ENCODE data around the gene ARHGEF1. TPM values are rescaled to one million over a fixed set of nuclear protein-coding genes. Genes with fewer than 3 reads are reported as not detected.
A peak's percentile ranks its signal among the peaks of the same experiment; 100 is the strongest.
"Not testable (repeated sequence)": the region's sequence is repeated elsewhere in the genome, so short reads cannot be mapped to it uniquely, and the experiment has no call there.

ARHGEF1 gene
- total RNA-seq, 2 experiments from 2014 or later: 515 to 537 TPM

DNA sequence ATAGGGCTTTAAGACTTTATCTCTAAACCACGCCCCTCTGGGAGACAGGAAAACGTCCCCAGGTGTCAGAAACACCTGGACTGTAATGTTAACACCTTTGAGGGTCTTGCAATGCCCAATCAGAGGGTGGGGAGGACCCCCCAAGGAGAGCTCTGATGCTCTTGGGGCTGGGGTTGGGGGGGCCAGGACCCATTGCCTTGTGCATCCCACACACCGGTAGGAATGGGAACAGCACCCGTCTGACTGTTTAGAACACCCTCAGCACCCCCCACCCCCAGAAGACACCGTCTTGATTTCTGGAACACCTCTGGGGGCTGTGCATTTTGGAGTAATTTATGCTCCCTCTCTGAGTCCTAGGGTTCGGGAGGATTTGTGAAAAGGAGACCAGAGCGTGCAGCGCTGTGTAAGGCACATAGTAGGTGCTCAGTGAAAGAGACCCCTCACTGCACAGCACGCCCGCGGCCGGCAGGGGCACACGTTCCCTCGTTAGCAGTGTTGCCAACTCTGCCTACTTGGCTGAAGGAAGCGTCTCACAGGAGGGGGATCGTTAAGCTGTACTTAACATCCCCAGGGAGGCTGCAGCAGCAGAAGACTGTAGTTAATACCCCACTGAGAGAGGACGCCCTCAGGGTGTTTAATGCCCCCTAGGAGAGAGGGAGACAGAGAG, 48.1 kb downstream of the ARHGEF1 start:
- Mint-ChIP-seq H3K4me3 (no peak overlapping the region), H3K9me3 (ENCODE audit: insufficient read depth) (no peaks in the 10 kb centered on the region), H3K27ac (no peak overlapping the region), H3K36me3 (ENCODE audit: low read depth) (no peaks in the 10 kb centered on the region), H3K4me1 (ENCODE audit: low read depth) (peaks cover 35% of the 10 kb centered on the region), H3K27me3 (ENCODE audit: low read depth) (peaks cover 43% of the 10 kb centered on the region)
- DNase-seq: no peak
- CTCF ChIA-PET: interaction anchor here (0.6 to 1.9 kb wide), 8 partner anchors 14 to 104 kb away, joined by 3 to 6 read pairs (median 4); partner anchors contain the start of gene RPS19
- no peak for ATAC-seq
- POLR2A ChIA-PET: interaction anchor here (0.6 to 0.9 kb wide), 2 partner anchors 14 to 23 kb away, joined by 3 read pairs; no protein-coding TSS in a partner anchor

DNA sequence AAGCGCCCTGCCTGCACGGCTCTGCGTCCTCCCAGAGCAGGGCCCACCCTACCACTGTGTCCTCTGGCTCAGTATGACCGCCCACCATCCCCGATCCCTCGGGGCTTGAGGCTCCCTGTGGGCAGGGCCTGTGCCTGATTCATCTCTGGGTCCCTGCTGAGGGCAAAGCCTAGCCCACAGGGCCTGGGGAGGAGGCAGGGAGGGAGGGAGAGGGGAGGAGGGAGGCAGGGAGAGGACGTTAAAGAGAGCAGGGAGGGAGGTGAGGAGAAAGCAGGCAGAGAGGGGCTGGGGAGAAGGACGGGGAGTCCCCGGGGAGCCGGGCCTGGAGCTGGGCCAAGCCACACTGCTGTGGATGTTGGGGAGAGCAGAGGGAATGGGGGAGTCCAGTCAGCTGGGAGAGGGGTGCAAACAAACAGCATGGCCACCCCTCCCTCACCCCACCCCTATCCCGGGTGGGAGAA, 49.3 kb downstream of the ARHGEF1 start:
- Mint-ChIP-seq H3K27ac (no peak overlapping the region), H3K27me3 (ENCODE audit: low read depth) (peaks cover 50% of the 10 kb centered on the region), H3K4me1 (ENCODE audit: low read depth) (peaks cover 42% of the 10 kb centered on the region), H3K9me3 (ENCODE audit: insufficient read depth) (no peaks in the 10 kb centered on the region), H3K36me3 (ENCODE audit: low read depth) (no peaks in the 10 kb centered on the region), H3K4me3 (no peak overlapping the region)
- ATAC-seq: no peak
- CTCF ChIA-PET: no interaction called here
- DNase-seq: no peak
- POLR2A ChIA-PET: no interaction called here

DNA sequence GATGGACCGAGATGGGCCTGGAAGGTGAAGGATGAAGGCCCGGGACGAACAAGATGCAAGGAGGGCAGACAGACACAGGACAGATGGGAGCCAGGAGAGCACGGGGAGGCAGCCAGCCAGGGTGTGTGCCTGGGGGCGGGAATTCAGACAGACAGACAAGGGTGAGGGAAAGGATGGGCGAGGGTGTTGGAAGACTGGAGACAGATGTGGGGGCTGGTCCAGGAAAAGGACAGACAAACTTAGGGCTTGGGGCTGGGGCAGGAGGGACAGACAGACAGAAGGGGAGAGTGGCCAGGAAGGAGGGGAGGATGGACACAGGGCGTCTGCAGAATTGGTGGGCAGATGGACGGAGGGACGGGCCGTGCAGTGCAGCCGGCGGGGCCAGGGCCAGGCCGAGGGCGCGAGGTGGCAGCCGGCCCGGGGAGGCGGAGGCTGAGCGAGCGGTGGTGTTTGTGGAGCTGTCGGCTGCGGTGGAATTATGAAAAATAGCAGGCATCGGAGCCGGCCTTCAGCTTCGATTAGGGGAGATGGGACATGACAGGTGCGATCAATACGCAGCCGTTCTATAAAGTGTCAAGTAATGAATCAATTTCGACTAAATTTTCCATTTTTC, 49.8 kb downstream of the ARHGEF1 start:
- DNase-seq: no peak
- POLR2A ChIA-PET: no interaction called here
- ATAC-seq: no peak
- Mint-ChIP-seq H3K36me3 (ENCODE audit: low read depth) (no peaks in the 10 kb centered on the region), H3K4me3 (no peak overlapping the region), H3K9me3 (ENCODE audit: insufficient read depth) (no peaks in the 10 kb centered on the region), H3K4me1 (ENCODE audit: low read depth) (peaks cover 46% of the 10 kb centered on the region), H3K27me3 (ENCODE audit: low read depth) (peaks cover 54% of the 10 kb centered on the region), H3K27ac (no peak overlapping the region)
- CTCF ChIA-PET: no interaction called here

DNA sequence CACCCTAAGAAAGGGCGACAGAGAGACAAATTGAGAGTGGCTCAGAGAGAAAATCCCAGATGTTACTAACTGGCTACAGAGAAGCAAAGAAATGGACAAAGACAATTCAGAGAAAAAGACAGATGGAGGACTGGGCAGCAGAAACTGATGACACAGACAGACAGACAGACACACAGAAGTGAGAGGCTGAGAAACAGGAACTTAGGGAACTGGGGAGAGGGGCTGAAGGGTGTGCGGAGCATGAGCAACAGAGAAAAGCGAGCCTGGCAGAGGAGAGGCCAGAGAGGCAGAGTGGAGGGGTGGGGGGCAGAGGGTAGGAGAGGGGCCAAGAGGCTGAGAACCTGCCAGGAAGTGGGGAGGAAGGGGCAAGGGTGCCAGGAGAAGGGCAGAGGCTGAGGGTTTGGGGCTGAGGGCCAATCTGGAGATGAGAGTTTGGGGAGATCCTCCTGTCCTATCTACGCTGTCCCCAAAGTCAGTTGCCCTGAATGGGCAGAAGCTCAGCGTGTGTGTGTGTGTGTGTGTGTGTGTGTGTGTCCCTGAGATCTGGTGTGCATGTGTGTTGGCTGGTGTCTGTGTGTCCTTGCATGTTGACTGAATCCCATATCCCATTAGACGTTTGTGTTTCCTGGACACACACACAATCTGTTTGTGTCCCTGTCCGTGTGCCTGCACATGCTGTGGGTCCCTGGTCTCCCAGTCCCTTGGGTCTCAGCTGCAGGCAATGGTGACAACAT, 50.9 kb downstream of the ARHGEF1 start:
- ChIA-PET POLR2A (interaction anchor here (0.7 to 0.8 kb wide), 2 partner anchors 24 to 76 kb away, joined by 3 read pairs; no protein-coding TSS in a partner anchor), CTCF (interaction anchor here (0.8 to 1.3 kb wide), 9 partner anchors 9 to 75 kb away, joined by 3 to 11 read pairs (median 4); no protein-coding TSS in a partner anchor)
- H3K4me1 Mint-ChIP-seq (ENCODE audit: low read depth): peaks cover 47% of the 10 kb centered on the region
- peaks cover 52% of the 10 kb centered on the region for H3K27me3 Mint-ChIP-seq (ENCODE audit: low read depth)
- ATAC-seq (no peak), DNase-seq (no peak)
- H3K27ac Mint-ChIP-seq: no peak overlapping the region
- no peaks in the 10 kb centered on the region for H3K9me3 Mint-ChIP-seq (ENCODE audit: insufficient read depth)
- H3K4me3 Mint-ChIP-seq: no peak overlapping the region
- no peaks in the 10 kb centered on the region for H3K36me3 Mint-ChIP-seq (ENCODE audit: low read depth)

DNA sequence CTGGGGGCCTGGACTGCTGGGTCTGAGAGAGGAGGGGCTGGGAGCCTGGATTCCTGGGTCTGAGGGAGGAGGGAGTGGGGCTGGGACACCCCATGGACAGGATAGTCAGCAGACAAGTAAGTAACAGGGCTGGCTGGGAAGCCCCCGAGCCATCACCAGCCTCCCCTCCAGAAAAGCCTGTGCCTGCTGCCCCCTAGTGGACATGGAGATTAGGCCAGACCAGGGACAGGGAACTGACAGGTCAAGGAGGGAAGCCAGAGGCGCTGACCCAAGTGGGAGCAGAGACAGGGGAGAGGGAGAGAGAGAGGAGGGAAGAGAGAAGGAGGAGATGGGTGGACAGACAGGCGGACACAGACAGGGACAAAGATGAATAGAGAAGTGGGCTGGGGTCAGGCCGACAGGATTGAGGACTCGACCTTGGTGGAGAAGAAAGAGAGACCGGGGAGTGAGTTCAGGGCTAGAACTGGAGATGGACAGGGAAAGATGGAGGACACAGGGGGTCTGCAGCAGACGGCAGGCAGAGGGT, 51.9 kb downstream of the ARHGEF1 start:
- Mint-ChIP-seq H3K4me1 (ENCODE audit: low read depth) (peaks cover 41% of the 10 kb centered on the region), H3K27ac (no peak overlapping the region), H3K27me3 (ENCODE audit: low read depth) (peaks cover 48% of the 10 kb centered on the region), H3K4me3 (no peak overlapping the region), H3K36me3 (ENCODE audit: low read depth) (no peaks in the 10 kb centered on the region), H3K9me3 (ENCODE audit: insufficient read depth) (no peaks in the 10 kb centered on the region)
- POLR2A ChIA-PET: interaction anchor here (0.8 kb wide), 1 partner anchor 77 kb away, joined by 3 read pairs; no protein-coding TSS in a partner anchor
- ATAC-seq (peak; percentile 75), DNase-seq (peak; percentile 85)
- CTCF ChIA-PET: interaction anchor here (1.0 to 1.3 kb wide), 7 partner anchors 8 to 76 kb away, joined by 3 to 11 read pairs (median 4); no protein-coding TSS in a partner anchor

DNA sequence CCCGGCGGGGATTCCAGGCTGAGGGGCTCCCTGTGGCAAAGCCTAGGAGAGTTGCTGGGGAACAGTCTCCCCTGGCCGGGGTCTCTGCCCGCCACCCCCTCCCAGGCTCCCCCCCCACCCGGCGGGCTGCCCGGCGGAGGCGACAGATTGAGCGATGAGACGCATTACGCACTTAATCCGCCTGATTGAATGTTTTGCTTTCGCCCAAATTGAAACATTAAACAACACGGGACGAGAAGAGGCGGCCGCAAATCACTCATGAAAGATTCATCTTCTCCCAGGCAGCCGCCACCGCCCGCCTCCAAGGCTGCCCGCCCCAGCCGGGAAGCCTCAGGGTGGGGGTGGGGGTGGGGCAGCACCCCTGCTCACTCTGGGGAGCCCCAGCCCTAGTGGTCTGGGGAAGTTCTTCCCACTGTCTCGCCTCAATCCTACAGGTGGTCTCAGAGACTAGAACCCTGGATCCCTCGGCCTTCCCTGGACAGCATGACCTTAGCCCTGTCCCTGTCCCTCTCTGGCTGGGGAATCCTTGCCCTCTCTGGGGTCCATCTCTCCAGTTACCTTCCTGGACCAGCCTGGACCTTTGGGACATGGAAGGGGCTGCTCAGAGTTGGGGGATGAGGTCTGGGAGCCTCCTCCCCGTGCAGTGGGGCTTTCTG, 52.9 kb downstream of the ARHGEF1 start:
- no peaks in the 10 kb centered on the region for H3K9me3 Mint-ChIP-seq (ENCODE audit: insufficient read depth)
- ATAC-seq (no peak), DNase-seq (no peak)
- H3K36me3 Mint-ChIP-seq (ENCODE audit: low read depth): no peaks in the 10 kb centered on the region
- no peak overlapping the region for H3K4me3 Mint-ChIP-seq
- POLR2A ChIA-PET: interaction anchor here (0.5 to 1.2 kb wide), 2 partner anchors 14 to 41 kb away, joined by 3 read pairs; no protein-coding TSS in a partner anchor
- no peak overlapping the region for H3K27ac Mint-ChIP-seq
- H3K27me3 Mint-ChIP-seq (ENCODE audit: low read depth): peaks cover 44% of the 10 kb centered on the region
- CTCF ChIA-PET: interaction anchor here (1.8 kb wide), 1 partner anchor 48 kb away, joined by 7 read pairs; no protein-coding TSS in a partner anchor
- peaks cover 39% of the 10 kb centered on the region for H3K4me1 Mint-ChIP-seq (ENCODE audit: low read depth)

DNA sequence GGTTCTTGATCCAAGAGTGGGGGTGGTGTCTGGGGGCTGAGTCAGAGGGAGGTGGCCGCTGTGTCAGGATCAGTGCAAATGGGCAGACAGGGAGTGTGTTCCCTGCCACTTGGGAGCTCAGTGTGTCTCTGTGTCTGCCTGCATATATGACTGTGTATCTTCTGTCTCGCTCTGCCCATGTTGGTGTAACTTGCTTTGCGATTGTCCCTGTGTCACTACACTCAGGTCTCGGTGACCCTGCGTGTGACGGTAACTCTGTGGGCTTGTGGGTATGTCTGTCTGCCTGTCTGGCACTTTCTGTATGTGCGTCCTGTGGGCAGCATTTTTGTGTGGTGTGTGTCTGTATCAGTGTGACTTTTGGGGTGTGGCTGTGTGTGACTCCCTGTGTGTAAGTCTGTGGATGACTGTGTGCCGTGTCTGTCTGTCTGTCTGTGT, 53.4 kb downstream of the ARHGEF1 start:
- peaks cover under 1% of the 10 kb centered on the region for H3K36me3 Mint-ChIP-seq (ENCODE audit: low read depth)
- H3K4me1 Mint-ChIP-seq (ENCODE audit: low read depth): peaks cover 40% of the 10 kb centered on the region
- ATAC-seq (no peak), DNase-seq (no peak)
- H3K9me3 Mint-ChIP-seq (ENCODE audit: insufficient read depth): no peaks in the 10 kb centered on the region
- H3K27ac Mint-ChIP-seq: no peak overlapping the region
- CTCF ChIA-PET: interaction anchor here (0.9 to 1.8 kb wide), 6 partner anchors 9 to 77 kb away, joined by 3 to 15 read pairs (median 7); partner anchors contain the start of gene RABAC1
- POLR2A ChIA-PET: interaction anchor here (0.5 to 1.5 kb wide), 4 partner anchors 14 to 71 kb away, joined by 3 to 9 read pairs (median 3); no protein-coding TSS in a partner anchor
- H3K27me3 Mint-ChIP-seq (ENCODE audit: low read depth): peaks cover 45% of the 10 kb centered on the region
- H3K4me3 Mint-ChIP-seq: no peak overlapping the region

DNA sequence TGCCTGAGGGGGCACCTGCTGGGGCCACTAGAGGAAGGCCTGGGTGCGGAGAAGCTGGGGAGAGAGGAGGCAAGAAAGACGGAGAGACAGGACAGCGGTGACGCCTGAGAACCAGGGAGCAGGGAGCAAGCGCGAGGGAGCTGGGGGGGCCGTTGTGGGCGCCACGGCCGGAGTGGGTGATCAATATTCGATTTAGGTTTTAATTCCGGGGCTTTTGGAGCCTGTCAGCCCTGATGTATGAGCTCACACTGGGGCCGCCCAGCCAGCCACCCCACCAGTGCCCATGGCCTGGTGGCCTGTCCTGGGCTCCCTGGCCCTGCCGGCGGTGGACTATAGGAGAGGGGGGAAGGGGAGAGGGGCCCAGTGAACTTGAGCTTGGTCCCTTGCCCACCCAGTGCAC, 54.0 kb downstream of the ARHGEF1 start:
- Mint-ChIP-seq H3K36me3 (ENCODE audit: low read depth) (peaks cover 2% of the 10 kb centered on the region), H3K27ac (no peak overlapping the region), H3K27me3 (ENCODE audit: low read depth) (peaks cover 47% of the 10 kb centered on the region), H3K4me3 (no peak overlapping the region), H3K4me1 (ENCODE audit: low read depth) (peaks cover 41% of the 10 kb centered on the region), H3K9me3 (ENCODE audit: insufficient read depth) (no peaks in the 10 kb centered on the region)
- ATAC-seq (no peak), DNase-seq (no peak)
- POLR2A ChIA-PET: interaction anchor here (0.7 to 1.5 kb wide), 4 partner anchors 14 to 72 kb away, joined by 3 to 9 read pairs (median 3); no protein-coding TSS in a partner anchor
- CTCF ChIA-PET: interaction anchor here (0.9 to 1.8 kb wide), 8 partner anchors 8 to 78 kb away, joined by 3 to 15 read pairs (median 5); partner anchors contain the start of genes ERFL and RABAC1

DNA sequence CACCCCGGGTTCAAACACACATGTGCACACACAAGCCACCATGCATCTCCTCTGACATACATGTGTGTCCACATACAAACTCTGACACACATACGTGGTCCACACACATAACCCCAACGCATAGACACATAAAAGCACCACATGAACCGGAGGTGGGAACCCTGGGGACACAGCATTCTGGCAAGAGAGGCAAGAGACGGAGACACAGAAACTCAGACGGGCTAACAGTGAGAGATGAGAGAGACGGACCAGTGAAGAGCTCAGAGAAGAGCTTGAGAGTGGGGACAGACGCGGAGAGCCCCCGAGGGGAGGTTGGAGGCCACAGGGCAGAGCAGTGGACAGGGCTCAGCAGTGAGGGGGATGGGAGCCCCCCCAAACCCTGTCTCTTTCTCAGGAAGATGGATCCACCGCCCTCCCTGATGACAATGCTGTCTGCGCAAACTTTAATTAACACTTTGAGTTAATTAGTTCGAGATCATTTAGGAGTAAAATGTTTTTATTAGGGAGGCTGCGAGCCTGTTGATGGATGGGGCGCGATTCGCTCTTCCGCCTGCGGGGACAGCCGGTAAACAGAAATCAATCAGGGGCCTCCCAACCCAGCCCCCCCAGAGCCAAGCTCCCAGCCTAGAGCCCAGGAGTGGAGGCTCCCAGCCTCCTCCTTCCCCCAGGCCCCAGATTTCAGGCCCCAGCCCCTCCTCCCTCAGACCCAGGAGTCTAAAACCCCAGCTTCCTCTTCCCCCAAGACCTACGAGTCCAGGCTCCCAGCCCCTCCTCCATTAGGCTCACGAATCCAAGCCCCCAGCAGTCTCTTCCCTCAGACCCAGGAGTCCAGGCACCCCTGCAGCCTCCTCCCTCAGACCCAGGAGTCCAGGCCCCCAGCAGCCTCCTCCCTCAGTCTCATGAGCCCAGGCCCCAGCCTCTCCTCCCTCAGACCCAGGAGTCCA, 54.8 kb downstream of the ARHGEF1 start:
- CTCF ChIA-PET: interaction anchor here (0.9 to 1.8 kb wide), 8 partner anchors 8 to 65 kb away, joined by 3 to 15 read pairs (median 6); partner anchors contain the start of genes ERFL and RABAC1
- Mint-ChIP-seq H3K4me3 (no peak overlapping the region), H3K9me3 (ENCODE audit: insufficient read depth) (no peaks in the 10 kb centered on the region), H3K36me3 (ENCODE audit: low read depth) (peaks cover 2% of the 10 kb centered on the region), H3K27me3 (ENCODE audit: low read depth) (peaks cover 44% of the 10 kb centered on the region), H3K27ac (no peak overlapping the region), H3K4me1 (ENCODE audit: low read depth) (peaks cover 41% of the 10 kb centered on the region)
- POLR2A ChIA-PET: interaction anchor here (0.5 to 1.5 kb wide), 4 partner anchors 13 to 43 kb away, joined by 3 to 9 read pairs (median 3); no protein-coding TSS in a partner anchor
- ATAC-seq (no peak), DNase-seq (no peak)

DNA sequence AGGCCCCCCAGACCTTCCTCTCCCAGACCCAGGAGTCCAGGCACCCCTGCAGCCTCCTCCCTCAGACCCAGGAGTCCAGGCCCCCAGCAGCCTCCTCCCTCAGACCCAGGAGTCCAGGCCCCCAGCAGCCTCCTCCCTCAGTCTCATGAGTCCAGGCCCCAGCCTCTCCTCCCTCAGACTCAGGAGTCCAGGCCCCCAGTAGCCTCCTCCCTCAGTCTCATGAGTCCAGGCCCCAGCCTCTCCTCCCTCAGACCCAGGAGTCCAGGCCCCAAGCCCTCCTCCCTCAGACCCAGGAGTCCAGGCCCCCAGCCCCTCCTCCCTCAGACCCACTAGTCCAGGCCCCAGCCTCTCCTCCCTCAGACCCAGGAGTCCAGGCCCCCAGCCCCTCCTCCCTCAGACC, 56.2 kb downstream of the ARHGEF1 start:
- Mint-ChIP-seq H3K4me1 (ENCODE audit: low read depth) (peaks cover 37% of the 10 kb centered on the region), H3K27me3 (ENCODE audit: low read depth) (peaks cover 38% of the 10 kb centered on the region)
- ATAC-seq; POLR2A ChIA-PET; CTCF ChIA-PET; DNase-seq; H3K27ac Mint-ChIP-seq; H3K9me3 Mint-ChIP-seq (ENCODE audit: insufficient read depth); H3K36me3 Mint-ChIP-seq (ENCODE audit: low read depth); H3K4me3 Mint-ChIP-seq: not testable (repeated sequence)
